Endothelial cell of coronary artery (primary cell): Measurements from ENCODE around the gene DDX53. TPM values are rescaled to one million over a fixed set of nuclear protein-coding genes. Genes with fewer than 3 reads are reported as not detected.

Experiments
- total RNA-seq: library from RNA; depleted of rRNA; stranded (reverse); fragments of >200 nt; gene quantifications from 2 replicates; pipeline ENCODE4 v1.2.3, GENCODE V29; 2014

Gene DDX53
- total RNA-seq, result not detected in 2 replicates

GRCh38 chrX:22999696-23000223 is at the start of gene DDX53:
Gene DDX53 (plus strand): TSS chrX:22999960. CDS start chrX:23000058, 98 bp downstream.

